ENCODE results near the gene EIF1AY. TPM values are rescaled to one million over a fixed set of nuclear protein-coding genes. Genes with fewer than 3 reads are reported as not detected.
"Not testable (repeated sequence)": the region's sequence is repeated elsewhere in the genome, so short reads cannot be mapped to it uniquely, and the experiment has no call there.

Gene EIF1AY, protein sequence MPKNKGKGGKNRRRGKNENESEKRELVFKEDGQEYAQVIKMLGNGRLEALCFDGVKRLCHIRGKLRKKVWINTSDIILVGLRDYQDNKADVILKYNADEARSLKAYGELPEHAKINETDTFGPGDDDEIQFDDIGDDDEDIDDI
- total RNA-seq: 10 to 100 TPM; 89.9 to 98.9 TPM

DNA sequence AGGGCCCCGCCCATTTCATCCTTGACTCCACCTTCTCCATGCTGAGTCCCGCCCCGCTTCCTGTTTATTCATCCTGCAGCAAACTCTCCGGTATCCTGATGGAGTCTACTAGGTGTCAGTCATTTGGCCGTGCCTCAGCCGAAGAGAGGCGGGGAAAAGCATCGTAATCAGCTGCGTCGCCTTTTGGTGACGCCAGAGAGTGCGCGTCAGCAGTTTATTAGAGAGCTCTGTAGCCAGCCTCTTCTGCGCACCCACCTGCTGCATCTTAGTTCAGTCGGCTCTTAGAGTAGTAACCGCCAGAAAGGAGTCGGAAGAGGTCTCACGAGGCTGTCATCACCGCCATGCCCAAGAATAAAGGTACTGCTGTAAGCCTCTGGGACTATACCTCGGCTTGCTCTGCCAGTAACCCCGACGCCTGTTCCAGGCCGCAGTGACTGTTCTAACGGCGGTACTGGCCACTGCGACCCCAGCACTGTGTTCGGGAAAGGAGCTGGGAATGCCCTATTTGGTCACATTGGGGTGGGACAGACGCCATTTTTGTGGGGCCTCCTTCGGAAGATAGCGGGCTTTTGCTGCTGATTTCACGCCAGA, at the start of gene EIF1AY:
EIF1AY (plus strand) TSS at position 246 of the 591 bp plus-strand sequence; CDS start at position 342, 96 bp downstream.
- ChIA-PET CTCF (no interaction called here), POLR2A (no interaction called here)

DNA sequence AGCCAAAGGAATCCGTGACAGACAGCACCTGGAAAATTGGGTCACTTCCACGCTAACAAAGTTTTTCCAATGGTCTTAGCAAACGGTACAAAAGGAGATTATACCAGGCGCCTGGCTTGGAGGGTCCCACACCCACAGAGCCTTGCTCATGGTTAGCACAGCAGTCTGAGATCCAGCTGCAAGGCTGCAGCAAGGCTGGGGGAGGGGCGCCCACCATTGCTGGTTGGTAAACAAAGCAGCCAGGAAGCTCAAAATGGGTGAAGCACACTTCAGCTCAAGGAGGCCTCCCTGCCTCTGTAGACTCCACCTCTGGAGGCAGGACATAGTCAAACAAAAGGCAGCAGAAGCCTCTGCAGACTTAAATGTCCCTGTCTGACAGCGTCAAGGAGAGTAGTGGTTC, 47.1 kb upstream of the EIF1AY start:
- POLR2A ChIA-PET: no interaction called here
- CTCF ChIA-PET: no interaction called here

DNA sequence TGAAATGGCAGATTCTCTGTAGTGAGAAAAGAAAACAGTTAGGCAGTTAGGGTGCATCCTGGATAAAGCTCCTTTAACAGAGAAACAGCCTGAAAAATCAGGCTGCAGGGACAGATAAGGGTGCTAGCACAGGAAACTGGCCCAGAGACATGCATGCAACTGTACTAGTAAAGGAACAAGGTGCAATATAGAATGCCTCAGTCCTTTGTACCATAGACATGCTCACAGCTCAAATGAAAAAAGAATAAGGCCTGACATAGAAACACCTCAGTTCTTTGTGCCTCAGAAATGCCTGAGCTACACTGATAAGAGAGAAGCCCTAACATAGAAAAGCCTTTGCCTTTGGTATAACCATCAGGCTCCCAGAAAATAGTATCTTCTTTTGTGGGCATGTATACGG, 37.4 kb upstream of the EIF1AY start:
- ChIA-PET POLR2A (no interaction called here), CTCF (no interaction called here)

DNA sequence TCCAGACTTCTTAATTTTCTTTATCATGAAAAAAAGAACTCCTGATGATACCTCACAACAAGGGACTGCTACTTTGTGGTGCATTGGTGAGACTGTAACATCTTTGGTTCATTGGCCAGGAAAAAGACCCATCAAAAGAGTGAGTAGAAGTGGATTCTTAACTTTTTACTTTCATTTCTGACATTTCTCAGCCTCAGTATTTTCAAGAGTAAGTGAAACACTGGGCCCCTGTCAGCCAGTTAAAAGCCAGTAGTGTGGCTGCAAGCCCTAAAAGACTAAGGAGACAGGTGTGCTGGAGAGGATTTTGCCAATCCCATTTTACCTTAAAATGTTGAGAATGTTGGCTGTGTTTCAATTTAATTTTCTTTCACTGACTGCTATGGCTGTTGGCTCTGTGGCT, 36.6 kb upstream of the EIF1AY start:
- ChIA-PET POLR2A (no interaction called here), CTCF (no interaction called here)

DNA sequence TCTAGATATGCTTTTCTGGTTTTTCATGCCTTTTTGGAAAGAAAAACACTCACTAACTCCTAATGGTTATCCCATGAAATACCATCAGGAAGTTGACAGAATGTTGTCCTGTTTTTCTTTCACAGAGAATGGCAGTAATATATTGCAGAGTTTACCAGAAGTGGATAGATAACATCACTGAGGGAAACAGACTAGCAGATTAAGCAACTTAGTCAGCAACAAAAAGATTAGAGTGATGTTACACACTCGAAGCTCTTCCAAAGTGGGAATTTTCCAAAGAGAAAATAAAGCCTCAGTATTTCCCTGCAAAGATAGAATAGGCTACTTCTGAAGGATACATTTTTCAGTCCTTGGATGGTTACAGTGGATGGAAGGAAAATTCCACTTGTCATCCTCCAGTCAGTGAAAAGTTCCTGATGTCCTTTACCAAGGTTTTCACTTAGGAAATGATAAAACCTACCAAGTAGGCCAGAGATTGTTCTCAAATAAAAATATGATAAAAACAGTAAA, 31.1 kb upstream of the EIF1AY start:
- ChIA-PET CTCF (no interaction called here), POLR2A (no interaction called here)

DNA sequence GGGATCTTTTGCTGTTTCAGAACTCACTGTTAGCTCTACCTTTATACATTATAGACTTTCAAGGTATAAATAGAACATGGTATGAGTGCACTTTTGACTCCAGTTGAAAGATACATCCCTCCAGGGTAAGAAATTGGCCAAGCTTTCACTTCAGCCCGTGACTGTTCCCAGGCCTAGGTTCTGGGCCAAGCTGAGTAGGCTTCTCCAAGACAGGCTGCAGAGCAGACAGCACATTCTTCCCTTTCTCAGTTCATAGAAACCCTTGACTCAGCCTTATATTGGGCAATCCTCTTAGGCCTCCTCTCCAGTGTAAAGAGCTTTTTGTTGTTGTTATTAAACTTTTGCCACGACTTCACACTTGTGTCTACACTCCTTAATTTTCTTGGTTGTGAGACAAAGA, 29.5 kb upstream of the EIF1AY start:
- CTCF ChIA-PET: no interaction called here
- POLR2A ChIA-PET: no interaction called here

DNA sequence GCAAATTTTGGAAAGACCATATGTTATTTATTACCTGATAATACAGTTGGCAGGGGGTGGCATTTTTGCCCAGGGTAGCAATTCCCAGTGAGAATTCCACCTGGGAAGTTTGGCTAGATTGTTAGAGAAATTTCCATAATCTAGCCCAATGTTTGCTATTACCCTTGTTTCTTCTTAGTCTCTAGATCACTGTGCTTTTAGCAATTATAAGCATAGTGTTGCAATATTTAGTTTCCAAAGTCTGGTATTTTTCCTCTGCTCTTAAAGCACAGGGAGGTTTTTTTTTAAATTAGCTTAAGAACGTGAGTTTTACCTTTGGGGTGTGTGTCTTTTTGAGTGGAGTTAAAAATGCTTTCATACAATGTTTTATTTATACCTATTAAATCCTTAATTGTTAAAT, 26.3 kb upstream of the EIF1AY start:
- ChIA-PET CTCF (no interaction called here), POLR2A (no interaction called here)

DNA sequence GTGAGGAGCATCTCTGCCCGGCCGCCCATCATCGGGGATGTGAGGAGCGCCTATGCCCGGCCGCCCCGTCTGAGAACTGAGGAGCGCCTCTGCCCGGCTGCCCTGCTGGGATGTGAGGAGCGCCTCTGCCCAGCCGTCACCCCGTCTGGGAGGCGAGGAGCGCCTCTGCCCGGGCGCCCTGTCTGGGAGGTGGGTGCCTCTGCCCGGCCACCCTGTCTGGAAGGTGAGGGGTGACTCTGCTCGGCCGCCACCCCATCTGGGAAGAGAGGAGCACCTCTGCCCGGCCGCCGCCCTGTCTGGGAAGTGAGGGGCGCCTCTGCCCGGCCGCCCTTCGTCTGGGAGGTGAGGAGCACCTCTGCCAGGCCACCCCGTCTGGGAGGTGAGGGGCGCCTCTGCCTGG, 23.7 kb upstream of the EIF1AY start:
- ChIA-PET POLR2A (no interaction called here), CTCF (no interaction called here)

DNA sequence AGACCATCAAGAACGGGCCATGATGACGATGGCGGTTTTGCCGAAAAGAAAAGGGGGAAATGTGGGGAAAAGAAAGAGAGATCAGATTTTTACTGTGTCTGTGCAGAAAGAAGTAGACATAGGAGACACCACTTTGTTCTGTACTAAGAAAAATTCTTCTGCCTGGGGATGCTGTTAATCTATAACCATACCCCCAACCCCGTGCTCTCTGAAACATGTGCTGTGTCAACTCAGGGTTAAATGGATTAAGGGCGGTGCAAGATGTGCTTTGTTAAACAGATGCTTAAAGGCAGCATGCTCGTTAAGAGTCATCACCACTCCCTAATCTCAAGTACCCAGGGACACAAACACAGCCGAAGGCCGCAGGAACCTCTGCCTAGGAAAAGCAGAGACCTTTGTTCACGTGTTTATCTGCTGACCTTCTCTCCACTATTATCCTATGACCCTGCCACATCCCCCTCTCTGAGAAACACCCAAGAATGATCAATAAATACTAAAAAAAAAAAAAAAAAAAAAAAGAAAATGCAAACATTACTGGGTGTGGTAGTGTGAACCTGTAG, 22.7 kb upstream of the EIF1AY start:
- CTCF ChIA-PET, POLR2A ChIA-PET: not testable (repeated sequence)

DNA sequence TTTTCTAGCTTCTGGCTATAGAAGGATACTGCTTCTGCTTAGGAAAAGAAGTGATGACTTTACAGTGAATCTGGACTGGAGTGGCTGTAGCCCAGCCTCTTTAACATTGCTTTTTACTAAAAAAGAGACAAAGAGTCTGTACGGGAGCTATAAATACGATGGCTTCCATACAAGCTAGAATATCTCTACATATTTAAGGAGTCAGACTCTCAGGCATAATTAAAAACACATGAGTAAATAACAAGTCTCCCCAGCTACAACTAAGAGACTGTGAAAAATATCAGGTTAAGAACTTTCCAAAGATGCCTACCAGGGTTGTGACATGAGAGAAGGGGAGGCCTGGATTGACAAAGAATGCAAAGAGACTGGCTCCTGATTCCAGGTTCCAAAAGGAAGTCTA, 19.8 kb upstream of the EIF1AY start:
- CTCF ChIA-PET: no interaction called here
- POLR2A ChIA-PET: no interaction called here

DNA sequence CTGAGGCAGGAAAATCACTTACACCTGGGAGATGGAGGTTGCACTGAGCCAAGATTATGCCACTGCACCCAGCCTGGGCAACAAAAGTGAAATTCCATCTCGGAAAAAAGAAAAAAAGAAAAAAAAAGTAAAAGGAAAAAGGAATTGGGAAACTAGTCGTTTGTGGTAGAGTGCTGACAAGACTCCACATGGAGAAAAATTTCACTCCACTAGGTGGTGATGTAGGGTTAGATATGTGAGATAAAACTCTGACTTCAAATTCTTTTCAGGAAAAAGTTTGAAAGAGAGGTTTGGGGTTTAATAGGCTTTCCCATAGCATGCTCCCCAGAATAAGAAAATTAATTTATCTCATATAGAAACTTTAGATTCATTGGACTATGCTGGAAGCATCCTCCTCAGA, 16.9 kb upstream of the EIF1AY start:
- POLR2A ChIA-PET: no interaction called here
- CTCF ChIA-PET: no interaction called here

DNA sequence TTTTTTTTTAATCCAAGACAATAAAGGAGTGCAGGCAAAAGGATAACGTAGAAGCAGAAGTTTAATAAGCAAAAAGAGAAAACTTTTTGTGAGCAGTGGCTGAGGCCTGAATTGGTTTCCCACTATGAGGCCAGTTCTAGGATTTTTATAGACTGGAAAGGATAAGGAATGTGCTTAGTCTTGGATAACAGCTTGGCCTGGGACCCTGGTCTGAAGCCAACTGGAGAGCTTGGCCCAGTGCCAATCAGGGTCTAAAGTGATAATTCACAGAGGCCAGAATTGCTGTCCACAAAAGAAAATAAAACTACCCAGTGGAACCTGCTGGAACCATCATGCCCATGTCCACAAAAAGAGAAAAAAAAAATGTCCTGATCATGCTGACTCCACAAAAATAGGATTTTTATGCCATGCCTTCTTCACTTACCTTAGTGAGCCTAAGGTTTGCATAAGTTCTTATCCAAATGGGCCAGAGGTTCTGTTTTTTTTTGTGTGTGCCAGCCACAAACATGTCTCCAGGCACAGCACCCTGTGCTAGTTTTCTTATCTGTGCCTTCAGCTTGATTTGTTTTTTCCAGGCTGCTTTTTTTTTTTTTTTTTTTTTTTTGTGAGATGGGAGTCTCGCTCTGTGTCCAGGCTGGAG, 15.6 kb upstream of the EIF1AY start:
- ChIA-PET POLR2A (no interaction called here), CTCF (no interaction called here)

DNA sequence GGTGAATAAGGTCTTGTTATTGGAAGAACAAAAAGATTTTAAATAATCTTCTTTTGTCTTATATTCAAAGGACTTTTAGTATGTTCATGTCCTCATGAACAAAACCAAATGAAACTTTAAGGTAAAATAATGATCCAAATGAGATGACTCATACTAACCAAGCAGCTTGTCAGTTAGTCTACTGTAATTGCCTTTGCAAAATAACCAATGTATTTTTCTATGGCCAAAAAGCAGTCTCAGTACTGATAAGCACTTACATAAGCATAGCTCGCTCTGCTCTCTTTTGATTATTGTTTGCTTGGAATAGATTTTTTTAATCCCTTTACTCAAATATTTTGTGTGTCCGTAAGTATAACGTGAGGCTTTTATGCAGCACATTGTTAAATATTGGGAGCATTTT, 4.3 kb upstream of the EIF1AY start:
- CTCF ChIA-PET: no interaction called here
- POLR2A ChIA-PET: no interaction called here

DNA sequence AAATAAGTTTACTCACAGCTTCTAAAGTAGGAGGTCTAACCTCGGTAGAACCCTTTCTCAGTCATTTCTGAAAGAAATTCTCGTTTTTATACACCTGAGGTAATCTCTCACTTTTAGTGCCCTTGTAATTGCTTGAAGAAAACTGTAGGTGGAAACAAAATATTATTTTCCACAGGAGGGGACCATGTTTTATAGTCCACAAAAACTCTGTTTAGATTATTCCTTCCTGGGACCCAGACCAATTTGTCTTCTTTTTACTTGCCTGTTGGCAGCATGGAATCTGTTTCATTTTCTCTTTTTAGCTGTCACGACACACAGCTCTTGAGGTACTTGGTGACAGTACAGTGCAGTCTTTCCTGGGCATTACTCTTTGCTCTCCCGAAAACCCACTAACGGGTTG, 930 bp downstream of the EIF1AY start:
- ChIA-PET CTCF (no interaction called here), POLR2A (no interaction called here)

DNA sequence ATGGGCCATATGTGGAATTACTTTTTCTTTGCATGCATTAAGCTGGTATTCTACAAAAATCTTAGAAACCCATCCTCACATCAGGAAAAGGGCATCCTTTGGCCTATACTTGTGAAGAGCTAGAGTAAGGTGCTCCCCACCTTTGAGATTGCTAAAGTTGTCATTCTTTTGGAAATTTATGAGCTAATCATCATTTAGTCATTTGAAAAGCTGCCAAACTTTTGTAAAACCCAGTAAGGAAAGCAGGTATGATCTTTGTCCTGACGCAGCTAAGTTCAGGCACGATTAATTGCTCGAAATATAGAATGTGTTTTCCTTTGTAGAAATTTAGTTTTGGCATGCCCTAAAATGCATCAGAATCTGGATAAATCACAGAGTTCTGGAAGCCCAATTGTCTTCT, 2.6 kb downstream of the EIF1AY start:
- CTCF ChIA-PET: no interaction called here
- POLR2A ChIA-PET: no interaction called here

DNA sequence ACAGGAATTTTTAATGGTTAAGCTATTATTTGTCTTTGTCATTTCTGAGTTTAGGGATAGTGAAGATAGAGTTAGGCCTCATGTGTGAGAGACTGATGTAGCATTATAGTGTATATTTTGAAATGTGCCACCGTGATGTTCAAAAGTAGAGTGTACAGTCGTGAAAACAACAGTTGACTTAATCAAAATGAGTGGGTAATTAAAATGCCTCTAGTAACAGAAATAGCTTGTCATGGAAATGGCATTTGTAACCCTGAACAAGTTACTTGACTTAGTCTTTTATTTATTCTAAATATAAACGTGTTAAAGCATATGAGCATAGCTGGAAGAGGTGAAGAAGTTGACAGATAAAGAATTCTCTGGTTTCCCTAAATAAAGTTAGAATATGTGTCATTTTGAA, 6.1 kb downstream of the EIF1AY start:
- ChIA-PET CTCF (no interaction called here), POLR2A (no interaction called here)

DNA sequence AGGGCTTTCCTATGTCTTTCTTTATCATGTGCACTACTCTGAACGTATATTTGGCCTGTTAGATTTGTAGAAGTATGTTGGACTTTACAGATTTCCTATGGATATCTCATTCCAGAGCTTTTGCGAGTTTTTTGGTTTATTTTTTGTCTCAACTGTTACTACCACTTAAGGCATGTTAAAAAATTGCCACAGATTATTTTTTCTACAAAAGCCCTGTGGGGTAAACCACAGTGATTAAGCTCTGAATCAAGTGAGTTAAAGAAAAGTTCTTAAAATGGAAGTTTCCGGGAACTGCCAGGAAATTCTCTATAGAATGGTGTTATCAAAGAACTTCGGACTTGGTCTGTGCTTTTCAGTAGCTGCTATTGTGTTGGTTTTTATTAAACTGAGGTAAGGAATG, 10.6 kb downstream of the EIF1AY start:
- ChIA-PET CTCF (no interaction called here), POLR2A (no interaction called here)

Other genes with a start within 250 kb of the EIF1AY start
- not detected for gene RPS4Y2, start 180.3 kb downstream of the EIF1AY start, total RNA-seq

Measured in activated CD8-positive, alpha-beta memory T cell treated with anti-CD3 and anti-CD28 coated beads for 36 hours (primary cell).